Eye (tissue), 1 donor: ENCODE data around the gene VPS52.

Experiments
- DNase-seq: peaks from one replicate; pipeline ENCODE4 v3.0.0-alpha.2; 2015

The VPS52 gene

GRCh38 chr6:33271468-33272274, at the start of gene VPS52, which contains the start of gene RPS18:
Gene VPS52, minus strand, starts transcription at chr6:33271876. Its CDS starts 201 bp downstream, at chr6:33271675.
Gene RPS18, plus strand, starts transcription at chr6:33272075. Its CDS starts 45 bp downstream, at chr6:33272120.
- DNase-seq = peak; percentile 100

- no peak for DNase-seq
These were observed 49.6 kb upstream of the VPS52 start for GRCh38 chr6:33321227-33321626.

GRCh38 chr6:33320315-33321181, 48.9 kb upstream of the VPS52 start:
- no peak for DNase-seq

- DNase-seq = no peak
These were observed 48.3 kb upstream of the VPS52 start for GRCh38 chr6:33319939-33320314.

GRCh38 chr6:33318426-33319073, 46.9 kb upstream of the VPS52 start:
- no peak for DNase-seq

- peak; percentile 100 for DNase-seq
These were observed 46.2 kb upstream of the VPS52 start, which contains the start of gene ZBTB22 for GRCh38 chr6:33317669-33318425. Gene ZBTB22, minus strand, starts transcription at chr6:33317744. Its CDS starts 828 bp downstream, at chr6:33316916.

- DNase-seq = no peak
These were observed 45.7 kb upstream of the VPS52 start for GRCh38 chr6:33317419-33317668.

- DNase-seq = no peak
These were observed 45.1 kb upstream of the VPS52 start for GRCh38 chr6:33316603-33317418.

GRCh38 chr6:33315793-33316602, 44.3 kb upstream of the VPS52 start:
- DNase-seq = no peak

- no peak for DNase-seq
These were observed 43.5 kb upstream of the VPS52 start for GRCh38 chr6:33314943-33315792.

- DNase-seq = peak; percentile 68
These were observed 42.9 kb upstream of the VPS52 start for GRCh38 chr6:33314515-33314942.

GRCh38 chr6:33313709-33314514, 42.2 kb upstream of the VPS52 start, which contains the start of gene TAPBP:
Gene TAPBP, minus strand, starts transcription at chr6:33314078. Its CDS starts 37 bp downstream, at chr6:33314041.
- peak; percentile 80 for DNase-seq

GRCh38 chr6:33313105-33313708, 41.5 kb upstream of the VPS52 start:
- DNase-seq = peak; percentile 74

GRCh38 chr6:33312361-33313104, 40.9 kb upstream of the VPS52 start:
- DNase-seq = peak; percentile 63

GRCh38 chr6:33306356-33306755, 34.7 kb upstream of the VPS52 start:
- DNase-seq = no peak

- DNase-seq = no peak
These were observed 33.4 kb upstream of the VPS52 start for GRCh38 chr6:33305052-33305451.

- DNase-seq = no peak
These were observed 32.5 kb upstream of the VPS52 start for GRCh38 chr6:33304216-33304615.

GRCh38 chr6:33301877-33302276, 30.2 kb upstream of the VPS52 start:
- DNase-seq = no peak
